ENCODE results near the gene ZDHHC9. TPM values are rescaled to one million over a fixed set of nuclear protein-coding genes. Genes with fewer than 3 reads are reported as not detected.
"Not testable (repeated sequence)": the region's sequence is repeated elsewhere in the genome, so short reads cannot be mapped to it uniquely, and the experiment has no call there.

The ZDHHC9 gene
- total RNA-seq, 2 donors from 2014 or later, result 12.7 to 12.9 TPM

- Histone ChIP-seq H3K27me3 (no peaks in the 10 kb centered on the region), H3K4me3 (no peak overlapping the region), H3K4me1 (no peaks in the 10 kb centered on the region), H3K9me3 (no peaks in the 10 kb centered on the region), H3K36me3 (replicated peaks in 1 of 2; ENCODE audit: insufficient read depth in 1 of 2, low read depth in 2 of 2) (no peaks in the 10 kb centered on the region), H3K27ac (no peak overlapping the region)
- DNase-seq (no peak), ATAC-seq (no peak)
- 60 to 63% methylated on average over 1 to 2 of the region's 2 CpGs for WGBS, 2 donors
- TF ChIP-seq, protein P1, sequence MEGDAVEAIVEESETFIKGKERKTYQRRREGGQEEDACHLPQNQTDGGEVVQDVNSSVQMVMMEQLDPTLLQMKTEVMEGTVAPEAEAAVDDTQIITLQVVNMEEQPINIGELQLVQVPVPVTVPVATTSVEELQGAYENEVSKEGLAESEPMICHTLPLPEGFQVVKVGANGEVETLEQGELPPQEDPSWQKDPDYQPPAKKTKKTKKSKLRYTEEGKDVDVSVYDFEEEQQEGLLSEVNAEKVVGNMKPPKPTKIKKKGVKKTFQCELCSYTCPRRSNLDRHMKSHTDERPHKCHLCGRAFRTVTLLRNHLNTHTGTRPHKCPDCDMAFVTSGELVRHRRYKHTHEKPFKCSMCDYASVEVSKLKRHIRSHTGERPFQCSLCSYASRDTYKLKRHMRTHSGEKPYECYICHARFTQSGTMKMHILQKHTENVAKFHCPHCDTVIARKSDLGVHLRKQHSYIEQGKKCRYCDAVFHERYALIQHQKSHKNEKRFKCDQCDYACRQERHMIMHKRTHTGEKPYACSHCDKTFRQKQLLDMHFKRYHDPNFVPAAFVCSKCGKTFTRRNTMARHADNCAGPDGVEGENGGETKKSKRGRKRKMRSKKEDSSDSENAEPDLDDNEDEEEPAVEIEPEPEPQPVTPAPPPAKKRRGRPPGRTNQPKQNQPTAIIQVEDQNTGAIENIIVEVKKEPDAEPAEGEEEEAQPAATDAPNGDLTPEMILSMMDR (IDR thresholded peaks at IDR 0.05), result no peak
- TF ChIP-seq POLR2A (IDR thresholded peaks at IDR 0.05), result no peak
- intact Hi-C loops (cut with DNase I), result no loop called here
Measured at GRCh38 chrX:129872524-129872923, 28.8 kb upstream of the ZDHHC9 start.

GRCh38 chrX:129866321-129866720 lies 22.6 kb upstream of the ZDHHC9 start:
- H3K27me3 ChIP-seq; H3K36me3 ChIP-seq (replicated peaks in 1 of 2; ENCODE audit: insufficient read depth in 1 of 2, low read depth in 2 of 2); ATAC-seq; H3K9me3 ChIP-seq; DNase-seq; H3K4me1 ChIP-seq; H3K27ac ChIP-seq; intact Hi-C loops (cut with DNase I); H3K4me3 ChIP-seq: not testable (repeated sequence)
- WGBS, 2 donors, result 55 to 69% methylated on average over 3 of the region's 3 CpGs

DNA sequence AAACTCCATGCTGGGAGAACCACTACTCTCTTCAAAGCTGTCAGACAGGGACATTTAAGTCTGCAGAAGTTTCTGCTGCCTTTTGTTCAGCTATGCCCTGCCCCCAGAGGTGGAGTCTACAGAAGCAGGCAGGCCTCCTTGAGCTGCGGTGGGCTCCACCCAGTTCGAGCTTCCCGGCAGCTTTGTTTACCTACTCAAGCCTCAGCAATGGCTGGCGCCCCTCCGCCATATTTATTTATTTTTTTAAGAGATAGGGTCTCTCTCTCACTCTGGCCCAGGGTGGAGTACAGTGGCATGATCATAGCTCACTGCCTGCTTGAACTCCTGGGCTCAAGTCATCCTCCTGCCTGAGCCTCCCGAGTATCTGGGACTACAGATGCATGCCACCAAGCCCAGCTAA lies 15.4 kb upstream of the ZDHHC9 start:
- ATAC-seq; H3K27ac ChIP-seq; H3K4me3 ChIP-seq; H3K4me1 ChIP-seq; H3K36me3 ChIP-seq (replicated peaks in 1 of 2; ENCODE audit: insufficient read depth in 1 of 2, low read depth in 2 of 2); DNase-seq; intact Hi-C loops (cut with DNase I); H3K27me3 ChIP-seq; H3K9me3 ChIP-seq: not testable (repeated sequence)
- WGBS, 2 donors, result 34 to 54% methylated on average over 3 to 4 of the region's 6 CpGs

- DNase-seq; ATAC-seq; H3K9me3 ChIP-seq; H3K27ac ChIP-seq; H3K4me1 ChIP-seq; H3K36me3 ChIP-seq (replicated peaks in 1 of 2; ENCODE audit: insufficient read depth in 1 of 2, low read depth in 2 of 2); H3K4me3 ChIP-seq; intact Hi-C loops (cut with DNase I); H3K27me3 ChIP-seq: not testable (repeated sequence)
- 67 to 73% methylated on average over 2 of the region's 4 CpGs for WGBS, 2 donors
Measured at GRCh38 chrX:129851825-129852224, 8.1 kb upstream of the ZDHHC9 start.

DNA sequence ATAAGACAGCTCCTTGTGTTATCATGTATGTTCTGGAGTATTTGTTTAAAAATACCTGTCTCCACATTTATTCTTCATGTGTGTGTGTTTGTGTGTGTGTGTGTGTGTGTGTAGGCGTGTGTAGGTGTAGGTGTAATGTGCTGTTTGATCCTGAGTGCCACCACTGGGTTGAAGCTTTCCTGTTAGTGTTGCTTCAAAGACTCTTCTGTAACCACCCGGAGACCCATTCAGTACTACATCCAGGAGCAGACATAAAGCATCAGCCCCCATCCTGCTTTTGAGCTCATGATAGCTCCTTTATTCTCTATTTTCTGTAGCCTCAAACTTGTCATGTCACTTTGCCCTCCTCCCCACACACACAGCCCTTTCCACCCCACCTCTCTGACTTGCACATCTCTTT lies 3.0 kb upstream of the ZDHHC9 start:
- peaks cover 3% of the 10 kb centered on the region for H3K4me1 ChIP-seq
- H3K9me3 ChIP-seq, result no peaks in the 10 kb centered on the region
- DNase-seq (no peak), ATAC-seq (no peak)
- WGBS, 2 donors, result 60 to 63% methylated on average over 1 to 2 of the region's 2 CpGs
- H3K27me3 ChIP-seq, result no peaks in the 10 kb centered on the region
- no peak for TF ChIP-seq POLR2A (IDR thresholded peaks at IDR 0.05)
- TF ChIP-seq, protein P1 (IDR thresholded peaks at IDR 0.05), result no peak
- H3K4me3 ChIP-seq, result no peak overlapping the region
- no peak overlapping the region for H3K27ac ChIP-seq
- no peaks in the 10 kb centered on the region for H3K36me3 ChIP-seq (replicated peaks in 1 of 2; ENCODE audit: insufficient read depth in 1 of 2, low read depth in 2 of 2)
- intact Hi-C loops (cut with DNase I), result no loop called here

GRCh38 chrX:129845616-129846190 lies 2.0 kb upstream of the ZDHHC9 start:
- ATAC-seq, result no peak
- TF ChIP-seq POLR2A (IDR thresholded peaks at IDR 0.05), result no peak
- TF ChIP-seq, protein P1 (IDR thresholded peaks at IDR 0.05), result no peak

More at GRCh38 chrX:129845616-129846190, 2.0 kb upstream of the ZDHHC9 start:
- 35 to 44% methylated on average over 4 of the region's 4 CpGs for WGBS, 2 donors
- no peaks in the 10 kb centered on the region for H3K36me3 ChIP-seq (replicated peaks in 1 of 2; ENCODE audit: insufficient read depth in 1 of 2, low read depth in 2 of 2)
- intact Hi-C loops (cut with DNase I), result no loop called here
- no peaks in the 10 kb centered on the region for H3K9me3 ChIP-seq
- H3K4me3 ChIP-seq, result no peak overlapping the region
- DNase-seq, result no peak
- H3K4me1 ChIP-seq, result peaks cover 8% of the 10 kb centered on the region
- H3K27me3 ChIP-seq, result no peaks in the 10 kb centered on the region
- no peak overlapping the region for H3K27ac ChIP-seq

Measured in body of pancreas (tissue), 4 donors.